DMS114 treated with DMSO at 0.1 percent for 48 hours (cell line): Measurements from ENCODE around the gene AFF3.

Source experiments
- DNase-seq: peaks from one replicate; lab custom pipeline; 2025; ENCODE audit not compliant: unreplicated experiment; lab: John Stamatoyannopoulos, UW

The AFF3 gene

GRCh38 chr2:100043891-100044255 is 98.5 kb downstream of the AFF3 start:
- no peak for DNase-seq

DNA sequence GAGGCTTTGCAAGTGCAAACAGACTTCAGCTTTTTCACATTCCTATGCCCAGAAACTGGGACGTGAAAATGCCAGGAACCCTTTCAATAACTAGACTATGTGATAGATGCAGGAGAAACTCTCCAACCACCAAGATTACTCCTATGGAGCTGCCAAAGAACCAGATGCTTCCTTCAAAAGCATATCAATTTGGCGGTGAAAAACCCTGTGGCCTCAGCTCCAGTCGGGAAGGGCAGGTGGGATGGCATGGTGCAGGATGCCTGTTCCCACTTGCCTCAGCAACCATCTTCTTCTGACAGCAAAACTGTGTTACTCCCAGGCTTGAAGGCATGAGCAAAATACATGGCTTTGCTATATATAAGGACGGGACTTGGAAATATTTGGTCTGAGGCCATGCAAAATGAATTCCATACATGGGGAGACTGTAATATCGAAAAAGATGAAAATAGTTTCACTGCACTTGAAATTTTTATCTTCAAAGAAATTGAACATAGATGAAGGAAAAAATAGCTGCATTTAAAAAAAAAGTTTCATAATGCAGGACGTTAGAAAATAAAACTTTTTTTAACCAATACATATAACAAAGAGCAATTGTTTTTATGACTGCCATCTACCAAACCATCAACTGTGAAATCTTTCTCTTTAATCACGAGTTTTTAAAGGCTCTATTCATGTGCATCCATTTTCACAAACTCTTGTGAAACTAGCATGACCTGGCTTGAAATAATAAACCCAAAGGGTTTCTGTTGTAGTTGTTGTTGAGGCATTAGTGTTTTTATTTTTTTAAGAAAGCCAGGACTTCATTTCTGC is 99.1 kb downstream of the AFF3 start:
- DNase-seq = no peak

DNA sequence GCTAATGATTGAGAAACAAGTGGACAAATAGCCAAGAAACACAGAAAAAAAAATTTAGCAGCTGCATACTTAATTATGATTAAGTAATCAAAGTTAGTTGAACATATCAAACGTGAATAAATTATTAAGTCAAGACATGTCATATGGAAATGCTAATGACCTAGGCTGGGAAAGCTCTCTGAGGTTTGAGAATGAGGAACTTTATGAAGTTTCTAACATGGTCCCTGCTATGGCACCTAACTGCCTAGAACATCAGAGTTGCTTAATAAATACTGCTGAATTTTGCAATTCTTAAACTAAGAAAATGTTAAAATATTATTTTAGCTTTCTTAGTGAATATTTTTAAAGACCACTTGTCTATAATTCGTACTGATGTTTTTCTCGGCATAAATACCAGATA is 99.8 kb downstream of the AFF3 start:
- DNase-seq = no peak

DNA sequence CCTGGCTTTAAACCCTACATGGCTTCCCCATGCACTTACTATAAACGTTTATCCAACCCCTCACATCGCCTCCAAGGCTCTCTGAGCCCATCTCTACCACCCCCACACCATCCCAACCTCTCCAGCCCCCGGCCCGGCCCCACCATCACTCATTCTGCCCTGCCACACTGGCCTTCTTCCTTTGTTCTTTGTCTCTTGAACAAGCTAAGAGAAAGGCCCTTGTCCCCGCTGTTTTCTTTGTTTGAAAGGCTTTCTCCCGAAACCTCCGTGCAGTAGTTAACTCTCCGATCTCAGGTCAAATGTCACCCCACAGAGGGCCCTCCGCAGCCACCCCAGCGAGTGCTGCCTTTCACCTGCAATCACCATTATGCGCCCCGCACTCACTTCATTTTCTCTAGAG is 100.4 kb downstream of the AFF3 start:
- no peak for DNase-seq

DNA sequence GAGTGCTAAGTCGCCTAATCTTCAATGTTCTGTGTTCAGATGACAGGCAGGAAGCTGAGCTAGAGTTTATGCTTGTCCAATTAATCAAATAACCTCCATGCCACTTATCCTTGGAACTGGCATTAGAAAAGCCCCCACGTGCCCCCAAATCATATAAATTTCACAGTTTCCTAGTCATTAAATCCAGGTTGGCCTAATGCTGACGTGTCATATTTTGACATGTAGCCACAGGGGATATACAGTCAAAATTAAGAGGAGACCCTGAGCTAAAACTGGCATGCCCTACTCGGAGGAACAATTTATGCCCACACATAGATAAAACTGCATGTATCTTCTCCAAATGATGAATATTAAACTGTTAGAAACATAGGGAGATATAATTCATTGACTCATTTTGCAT is 101.0 kb downstream of the AFF3 start:
- no peak for DNase-seq

DNA sequence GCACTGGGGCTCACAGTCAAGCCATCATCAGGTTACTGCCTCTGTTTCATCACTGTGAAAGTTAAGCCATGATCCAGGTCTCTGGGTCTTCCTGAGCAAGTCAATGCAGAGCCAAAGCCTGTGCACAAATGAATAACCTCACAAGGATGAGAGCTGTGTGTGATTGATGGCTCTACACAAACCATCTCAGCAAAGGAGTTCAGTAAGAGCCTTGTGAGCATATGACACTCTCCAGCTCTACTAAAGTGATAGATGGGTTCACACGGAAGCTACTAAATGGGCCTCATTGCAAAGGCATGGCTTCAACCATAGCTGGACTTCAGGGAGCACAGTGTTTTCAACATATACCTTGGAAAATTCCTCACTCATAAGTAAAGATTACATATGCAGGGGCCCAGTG is 101.5 kb downstream of the AFF3 start:
- no peak for DNase-seq

DNA sequence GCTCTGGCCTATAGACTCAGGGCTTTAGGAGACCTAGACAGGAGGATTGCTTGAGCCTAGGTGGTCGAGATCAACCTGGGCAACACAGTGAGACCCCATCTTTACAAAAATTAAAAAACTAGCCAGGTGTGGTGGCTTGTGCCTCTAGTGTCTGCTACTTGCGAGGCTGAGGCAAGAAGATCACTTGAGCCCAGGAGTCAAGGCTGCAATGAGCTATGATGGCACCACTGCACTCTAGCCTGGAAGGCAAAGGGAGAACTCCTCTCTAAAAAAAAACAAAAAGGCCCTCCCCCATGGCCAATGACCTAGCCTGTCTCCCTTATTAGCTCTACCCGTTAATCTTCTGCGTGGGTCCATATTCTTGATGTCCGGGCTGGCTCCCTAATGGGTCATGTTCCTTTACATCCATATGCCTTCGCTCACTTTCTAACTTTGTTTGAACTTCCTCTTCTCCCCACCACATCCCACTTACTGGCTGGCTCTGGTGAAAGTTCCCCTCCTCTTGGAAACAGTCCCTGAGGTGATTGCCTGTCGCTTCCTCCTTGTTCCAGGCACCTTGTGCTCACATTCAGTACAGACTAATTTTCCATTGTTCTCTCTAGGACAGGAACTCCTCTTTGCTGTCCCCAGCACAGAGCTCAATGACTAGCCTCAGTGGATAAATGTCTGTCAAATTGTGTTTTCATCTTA is 103.0 kb downstream of the AFF3 start:
- DNase-seq = no peak

GRCh38 chr2:100038011-100038410 is 104.4 kb downstream of the AFF3 start:
- DNase-seq = no peak

DNA sequence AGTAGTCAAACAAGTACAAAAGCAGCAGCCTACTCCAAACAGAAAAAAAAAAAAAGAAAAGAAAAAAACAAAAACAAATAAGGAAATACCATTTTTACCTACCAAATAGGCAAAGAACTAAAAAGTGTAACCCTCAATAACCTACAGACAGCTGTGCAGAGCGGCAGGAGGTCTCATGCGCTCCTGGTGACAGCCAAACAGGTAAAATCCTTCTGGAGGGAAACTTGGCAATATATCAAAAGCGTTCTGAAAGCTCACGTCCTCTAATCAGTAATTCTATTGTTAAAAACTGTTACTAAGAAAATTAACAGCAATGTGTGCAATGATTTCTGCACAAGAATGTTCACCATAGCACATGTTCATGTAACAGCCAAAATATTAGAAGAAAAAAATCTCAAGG is 105.6 kb downstream of the AFF3 start:
- no peak for DNase-seq

- DNase-seq = no peak
Measured at GRCh38 chr2:100036026-100036425, 106.4 kb downstream of the AFF3 start.

DNA sequence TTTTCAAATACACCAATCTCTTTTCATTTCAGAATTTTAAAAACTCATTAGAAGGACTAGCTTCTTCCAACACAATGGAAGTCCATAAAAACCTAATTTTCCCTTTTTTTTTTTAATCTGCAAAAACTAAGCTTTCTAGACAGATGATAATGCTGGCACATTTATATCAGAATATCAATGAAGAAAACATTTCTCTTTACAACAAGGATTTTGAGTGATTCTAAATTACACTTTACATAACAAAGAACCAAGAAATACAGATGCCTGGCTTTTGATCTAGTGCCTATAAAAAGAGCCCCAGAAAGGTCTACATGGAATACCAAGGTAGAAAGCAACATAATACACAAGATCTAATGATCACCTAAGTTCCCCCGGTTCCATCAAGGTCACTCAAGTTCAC is 108.0 kb downstream of the AFF3 start:
- no peak for DNase-seq

DNA sequence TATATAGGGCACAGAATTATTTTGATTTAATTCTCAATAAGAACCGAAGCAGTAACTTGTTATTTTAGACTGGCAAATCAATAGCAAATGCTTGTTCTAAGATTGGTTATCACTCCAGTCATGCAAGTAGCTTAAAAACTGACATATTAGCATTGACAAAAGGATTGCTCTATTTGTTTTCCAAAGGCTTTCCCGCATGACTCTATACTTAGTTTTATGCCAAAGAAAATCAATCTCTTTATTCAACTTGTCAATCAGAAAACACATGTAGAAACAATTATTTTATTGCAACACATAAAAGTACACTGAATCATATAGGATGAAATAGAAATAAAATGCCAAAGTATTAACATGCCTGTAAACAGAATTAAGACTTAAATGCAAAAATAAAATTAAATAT is 108.4 kb downstream of the AFF3 start:
- DNase-seq = no peak

DNA sequence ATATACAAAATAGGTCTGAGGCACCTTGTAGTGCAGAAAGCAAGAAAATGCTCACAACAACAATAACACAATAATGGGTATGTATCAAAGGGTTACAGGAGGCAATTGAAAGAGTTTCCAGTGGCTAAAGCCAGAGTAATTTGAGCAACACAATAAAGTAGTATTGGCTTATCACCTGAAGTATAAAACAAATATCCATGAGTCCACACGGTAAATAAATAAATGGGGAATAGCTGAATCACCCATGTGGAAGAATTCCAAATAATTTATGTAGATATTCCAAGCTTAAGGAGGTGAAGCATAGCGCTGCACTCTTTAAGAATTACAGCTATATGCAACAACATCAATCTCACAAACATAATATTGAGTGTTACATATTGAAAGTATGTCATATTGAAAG is 110.8 kb downstream of the AFF3 start:
- DNase-seq = no peak

DNA sequence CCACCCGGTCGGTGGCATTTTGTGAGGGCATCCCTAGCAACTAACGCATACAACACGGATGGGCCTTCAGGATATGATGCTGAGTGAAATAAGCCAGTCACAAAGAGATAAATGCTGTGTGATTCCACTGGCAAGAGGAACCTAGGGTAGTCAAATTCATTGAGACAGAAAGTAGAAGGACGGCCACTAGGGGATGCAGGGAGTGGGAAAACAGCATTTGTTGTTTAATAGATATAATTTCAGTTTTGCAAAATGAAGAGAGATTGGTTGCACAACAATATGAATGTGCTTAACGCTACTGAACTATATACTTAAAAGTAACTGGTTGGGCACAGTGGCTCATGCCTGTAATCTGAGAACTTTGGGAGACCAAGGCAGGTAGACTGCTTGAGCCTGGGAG is 112.9 kb downstream of the AFF3 start:
- no peak for DNase-seq

DNA sequence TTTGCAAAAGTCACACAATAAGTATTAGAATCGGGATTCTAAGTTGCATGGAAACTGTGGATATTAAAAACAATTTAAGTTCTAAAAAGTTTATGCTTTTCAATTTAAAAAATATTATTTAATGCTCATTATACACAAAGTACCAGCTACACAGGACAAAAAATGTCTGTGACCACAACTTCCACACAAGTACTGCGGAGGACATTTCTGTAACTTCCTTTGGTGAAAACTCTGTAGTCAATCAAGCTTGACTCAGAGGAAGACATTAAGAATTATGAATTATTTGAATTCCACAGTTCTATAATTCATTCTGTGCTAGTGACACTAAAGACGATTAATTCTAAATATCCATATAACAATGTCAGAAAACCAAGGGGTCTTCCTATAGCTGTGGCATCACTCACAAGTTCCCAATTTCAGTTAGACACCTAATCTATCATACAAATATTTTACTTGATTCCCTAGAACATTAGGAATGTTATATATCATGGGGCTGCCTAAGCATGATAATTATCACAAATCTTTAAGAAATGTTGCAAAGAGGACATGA is 120.5 kb downstream of the AFF3 start:
- no peak for DNase-seq

- no peak for DNase-seq
Measured at GRCh38 chr2:100019499-100019898, 122.9 kb downstream of the AFF3 start.

GRCh38 chr2:100018341-100019193 is 123.8 kb downstream of the AFF3 start:
- DNase-seq = no peak

DNA sequence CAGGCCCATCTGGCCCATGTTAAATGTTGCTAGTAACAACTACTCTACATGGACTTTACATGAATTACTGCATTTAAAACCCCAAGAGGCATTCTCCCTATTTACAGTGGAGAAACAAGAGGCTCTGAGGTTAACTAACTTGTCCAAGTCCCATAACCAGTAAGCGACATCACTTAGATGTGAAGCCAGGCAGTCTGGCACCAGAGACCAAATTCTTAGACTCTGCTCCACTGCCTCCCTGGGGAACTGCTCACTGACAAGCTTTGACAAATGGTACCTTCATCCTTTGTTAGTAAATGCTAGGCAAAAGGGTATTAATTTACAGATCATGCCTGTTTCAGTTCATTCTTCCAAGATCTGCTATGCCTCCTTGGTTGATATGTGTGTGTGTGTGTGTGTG is 124.8 kb downstream of the AFF3 start:
- DNase-seq = no peak

DNA sequence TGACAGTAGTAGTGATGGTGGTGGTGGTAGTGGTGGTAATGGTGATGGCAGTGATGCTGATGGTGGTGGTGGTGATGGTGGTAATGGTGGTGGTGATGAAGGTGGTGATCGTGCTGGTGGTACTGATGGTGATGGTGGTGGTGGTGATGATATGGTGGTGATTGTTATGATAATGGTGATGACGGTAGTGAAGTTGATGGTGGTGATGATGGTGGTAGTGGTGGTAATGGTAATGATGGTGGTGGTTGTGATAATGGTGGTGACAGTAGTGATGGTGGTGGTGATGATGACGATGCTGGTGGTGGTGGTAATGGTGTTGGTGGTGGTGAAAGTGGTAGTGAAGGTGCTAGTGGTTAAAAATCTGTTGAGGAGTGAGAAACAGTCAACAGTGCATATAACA is 125.6 kb downstream of the AFF3 start:
- DNase-seq = no peak

DNA sequence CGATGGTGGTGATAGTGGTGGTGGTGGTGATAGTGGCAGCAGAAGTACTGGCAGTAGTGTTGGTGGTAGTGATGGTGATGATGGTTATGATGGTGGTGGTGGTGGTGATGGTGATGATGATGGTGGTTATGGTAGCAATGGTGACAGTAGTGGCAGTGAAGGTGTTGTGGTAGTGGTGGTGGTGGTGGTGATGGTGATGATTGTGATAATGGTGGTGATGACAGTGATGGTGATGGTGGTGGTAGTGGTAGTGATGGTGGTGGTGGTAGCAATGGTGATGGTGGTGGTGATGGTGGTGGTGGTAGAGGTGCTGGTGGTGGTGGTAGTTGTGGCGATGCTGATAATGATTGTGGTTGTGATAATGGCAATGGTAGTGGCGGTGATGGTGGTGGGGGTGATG is 126.5 kb downstream of the AFF3 start:
- DNase-seq = no peak

DNA sequence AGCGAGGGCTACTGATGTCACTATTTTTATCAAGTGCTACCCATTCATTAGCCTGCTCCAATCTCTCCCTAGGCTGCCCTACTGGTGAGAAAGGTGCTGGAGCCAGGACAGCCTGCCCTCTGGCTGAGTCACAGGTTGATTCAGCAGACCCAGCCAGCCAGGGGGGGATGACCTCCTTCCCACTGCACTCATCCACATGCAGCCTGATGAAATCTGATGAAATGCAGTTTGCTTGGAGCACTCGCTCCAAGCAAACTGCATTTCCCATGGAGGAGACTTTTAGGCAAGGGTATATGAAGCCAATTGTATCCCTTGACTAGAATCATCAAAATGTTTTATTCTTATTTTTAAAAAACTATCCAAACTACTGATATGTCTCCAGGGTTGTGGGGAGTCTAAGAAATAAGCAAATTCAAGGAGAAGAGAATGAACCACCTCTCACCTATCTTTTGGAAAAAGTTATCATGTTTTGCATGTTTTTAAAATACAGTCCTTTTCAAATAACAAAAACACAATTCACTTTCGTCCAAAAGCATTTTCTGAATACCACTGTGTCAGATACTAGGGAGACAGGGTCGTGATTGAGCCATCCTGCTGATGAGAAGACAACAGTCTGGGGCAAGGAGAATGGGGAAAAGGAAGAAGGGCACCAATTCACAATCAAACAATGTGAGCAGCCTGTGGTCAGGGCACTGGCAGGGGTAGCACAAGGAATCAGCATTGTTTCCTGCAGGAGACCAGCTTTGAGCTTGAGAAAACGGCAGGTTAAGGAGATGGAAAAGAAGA is 128.3 kb downstream of the AFF3 start:
- no peak for DNase-seq
